B cell (primary cell): ENCODE measurements around the gene AP2B1. TPM values are rescaled to one million over a fixed set of nuclear protein-coding genes. Genes with fewer than 3 reads are reported as not detected.

Experiments
- ATAC-seq: fragments of 200-7000 bp; cut with Tn5 transposase; one replicate; pipeline ENCODE4 v1.10.0; 2021; ENCODE audit warnings: low read depth, mild to moderate bottlenecking, moderate number of reproducible peaks, moderate library complexity
- CTCF ChIA-PET: fragments of 350-600 bp; sonication (Branson Sonifier 250); formaldehyde crosslinking; loops from one replicate; lab custom pipeline; 2021; ENCODE audit warnings: antibody characterized with exemption, inconsistent platforms; lab: Charles Lee
- POLR2A ChIA-PET: fragments of 350-600 bp; sonication (Branson Sonifier 250); formaldehyde crosslinking; loops from one replicate; lab custom pipeline; 2021; ENCODE audit warnings: antibody characterized with exemption; lab: Charles Lee
- DNase-seq: peaks from one replicate; pipeline ENCODE4 v3.0.0; 2013
- H2AFZ ChIP-seq: 2 replicates; pipeline ENCODE4 v1.6.1; 2012; ENCODE audit warnings: mild to moderate bottlenecking, low read depth, low read length; ENCODE audit not compliant: insufficient read depth, poor library complexity, severe bottlenecking
- H3K27ac ChIP-seq, 2 donors: 1 replicate in 1 of 2; 2 replicates in 1 of 2; pipeline ENCODE4 v1.5.1; 2012 to 2013; ENCODE audit warnings: low read length in 2 of 2, mild to moderate bottlenecking in 2 of 2, moderate library complexity in 1 of 2
- H3K27me3 ChIP-seq, 4 experiments: fragments of 200-600 bp in 1 of 4; sonication (generic) in 1 of 4; replicated peaks in 1 of 4; 1 replicate in 2 of 4; 2 replicates in 2 of 4; pipeline versions ENCODE4 v1.6.1 to v1.7.0; 2013 to 2016; ENCODE audit warnings: low read length in 3 of 4, mild to moderate bottlenecking in 2 of 4, mixed read lengths in 1 of 4, moderate library complexity in 1 of 4; ENCODE audit not compliant: insufficient read depth in 4 of 4, control insufficient read depth in 3 of 4; ENCODE audit errors: control extremely low read depth in 1 of 4
- H3K36me3 ChIP-seq, 2 experiments: replicated peaks in 1 of 2; 1 replicate in 1 of 2; 2 replicates in 1 of 2; pipeline versions ENCODE4 v1.6.1 to v1.7.1; 2013; ENCODE audit warnings: low read length in 1 of 2; ENCODE audit not compliant: insufficient read depth in 2 of 2, control insufficient read depth in 1 of 2; ENCODE audit errors: control extremely low read depth in 1 of 2, extremely low read depth in 1 of 2
- H3K4me1 ChIP-seq, 2 donors: fragments of 200-600 bp in 1 of 2; sonication (generic) in 1 of 2; 1 replicate in 1 of 2; 2 replicates in 1 of 2; pipeline versions ENCODE4 v1.5.1 to v1.6.1; 2013 to 2017; ENCODE audit warnings: low read length in 2 of 2; ENCODE audit not compliant: control insufficient read depth in 2 of 2, insufficient read depth in 2 of 2
- H3K4me2 ChIP-seq: replicated peaks from 2 replicates; pipeline ENCODE3; 2012; ENCODE audit warnings: mild to moderate bottlenecking, low read depth, low read length; ENCODE audit not compliant: poor library complexity, severe bottlenecking
- H3K4me3 ChIP-seq, 5 experiments: fragments of 200-600 bp in 1 of 5; sonication (generic) in 1 of 5; 1 replicate in 3 of 5; 2 replicates in 2 of 5; pipeline versions ENCODE4 v1.5.1 to v1.7.0; 2011 to 2016; ENCODE audit warnings: low read length in 4 of 5, mild to moderate bottlenecking in 4 of 5, low read depth in 2 of 5, control low read depth in 1 of 5, moderate library complexity in 1 of 5; ENCODE audit not compliant: insufficient read depth in 1 of 5; ENCODE audit errors: control extremely low read depth in 1 of 5, extremely low read depth in 1 of 5
- H3K79me2 ChIP-seq: fragments of 200-600 bp; sonication (generic); one replicate; pipeline ENCODE4 v1.6.0; 2016; ENCODE audit warnings: low read length; ENCODE audit not compliant: control insufficient read depth, insufficient read depth
- H3K9ac ChIP-seq: fragments of 200-600 bp; sonication (generic); 2 replicates; pipeline ENCODE4 v1.6.1; 2017; ENCODE audit warnings: mild to moderate bottlenecking, low read length, moderate library complexity
- H3K9me3 ChIP-seq, 3 donors: one replicate each; pipeline versions ENCODE4 v1.6.1 to v1.7.1; 2013; ENCODE audit warnings: low read length in 2 of 3; ENCODE audit not compliant: control insufficient read depth in 2 of 3, insufficient read depth in 1 of 3; ENCODE audit errors: control extremely low read depth in 1 of 3
- H4K20me1 ChIP-seq: 2 replicates; pipeline ENCODE4 v1.6.0; 2012; ENCODE audit warnings: mild to moderate bottlenecking, low read length; ENCODE audit not compliant: insufficient read depth, control insufficient read depth, poor library complexity, severe bottlenecking
- H3K27ac Mint-ChIP-seq: one replicate; pipeline ENCODE4 v1.8.0; 2021; ENCODE audit warnings: mixed read lengths
- H3K27me3 Mint-ChIP-seq: one replicate; pipeline ENCODE4 v1.8.0; 2021; ENCODE audit warnings: mixed read lengths
- H3K4me1 Mint-ChIP-seq: one replicate; pipeline ENCODE4 v1.8.0; 2021; ENCODE audit warnings: mixed read lengths
- H3K4me3 Mint-ChIP-seq: one replicate; pipeline ENCODE4 v1.8.0; 2021; ENCODE audit warnings: mixed read lengths
- H3K9me3 Mint-ChIP-seq: one replicate; pipeline ENCODE4 v1.8.0; 2022; ENCODE audit warnings: mixed read lengths; ENCODE audit not compliant: insufficient read depth
- EZH2 ChIP-seq: IDR thresholded peaks from 2 replicates; pipeline ENCODE4 v1.6.1; 2012; ENCODE audit warnings: borderline replicate concordance, low read depth, mild to moderate bottlenecking, moderate library complexity, low read length; ENCODE audit not compliant: insufficient read depth, poor library complexity, severe bottlenecking
- WGBS: methylation state at CpG from one replicate; pipeline ENCODE4 v1.1.5; 2013; ENCODE audit warnings: missing lambda C conversion rate; ENCODE audit not compliant: insufficient coverage; 5-methylcytosine and 5-hydroxymethylcytosine counted together
- intact Hi-C: fragments of 100-400 bp; cut with micrococcal nuclease; formaldehyde crosslinking; loops from one replicate; pipeline ENCODE4 v1.10.0; 2022
- polyA plus RNA-seq: library from polyadenylated mRNA; depleted of rRNA; stranded (reverse); fragments of >200 nt; gene quantifications from 2 replicates; pipeline ENCODE4 v1.2.3, GENCODE V29; 2012
- total RNA-seq, 2 donors: library from RNA; stranded (reverse); fragments of 120-200 nt in 1 of 2; gene quantifications; 1 replicate in 1 of 2; 2 replicates in 1 of 2; pipeline versions ENCODE4 v1.2.3 to v1.2.4, GENCODE V29; 2013 to 2022
- TF ChIP-seq, protein P1 (sequence below): fragments of 200-600 bp; IDR thresholded peaks from one replicate; pipeline ENCODE4 v1.8.0; 2022; ENCODE audit warnings: antibody characterized with exemption, mild to moderate bottlenecking

The AP2B1 gene
- total and polyA plus RNA-seq, 2 donors (not counting 1 experiment from before 2014, with no cell fraction given), result 33.1 to 123 TPM

DNA sequence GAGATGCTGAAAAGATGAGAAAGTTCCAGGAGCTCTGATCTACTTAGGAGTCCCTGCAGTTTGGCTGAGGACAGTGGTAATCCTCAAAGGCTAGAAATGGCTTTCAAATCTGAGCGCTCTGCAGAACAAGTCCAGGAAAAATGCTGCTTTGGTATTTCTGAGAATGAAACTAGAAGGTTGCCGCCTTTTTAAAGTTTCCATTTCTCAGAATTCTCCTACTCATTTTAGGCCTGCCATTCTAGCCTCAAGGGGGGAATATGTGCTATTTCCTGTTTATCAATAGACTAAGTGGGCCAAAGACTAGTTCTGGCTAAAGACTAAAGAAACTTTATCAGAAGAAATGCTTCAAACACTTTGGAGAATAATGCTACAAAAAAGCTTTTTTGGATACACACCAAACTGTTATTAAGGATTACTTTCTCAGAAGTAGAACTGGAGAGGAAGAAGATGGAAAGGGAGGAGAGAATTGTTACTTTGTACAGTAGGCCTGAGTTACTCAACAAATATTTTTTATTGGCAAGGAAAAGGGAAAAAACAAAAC is 49.5 kb upstream of the AP2B1 start, which contains the start of gene SLFN12L:
Gene SLFN12L, minus strand, starts transcription at position 78 of the 541 bp plus-strand sequence. CDS start 15,314 bp downstream, outside the sequence.
- Mint-ChIP-seq H3K27ac (peak within 1 kb of the TSS; percentile 18), H3K4me1 (peaks cover 33% of the 10 kb centered on the region), H3K4me3 (no peak within 1 kb of the TSS), H3K27me3 (no peaks in the 10 kb centered on the region), H3K9me3 (no peaks in the 10 kb centered on the region)
- ChIA-PET CTCF (interaction anchor here (0.7 to 12.8 kb wide), 12 partner anchors 10 to 396 kb away, joined by 3 to 360 read pairs (median 4); partner anchors contain the start of genes NLE1 and SLFN5), POLR2A (interaction anchor here (0.5 kb wide), 1 partner anchor 1882 kb away, joined by 3 read pairs; no protein-coding TSS in a partner anchor)
- no peak for ATAC-seq
- peaks cover 7% of the 10 kb centered on the region for H3K79me2 ChIP-seq
- no peaks in the 10 kb centered on the region for H3K36me3 ChIP-seq
- TF ChIP-seq, protein P1, sequence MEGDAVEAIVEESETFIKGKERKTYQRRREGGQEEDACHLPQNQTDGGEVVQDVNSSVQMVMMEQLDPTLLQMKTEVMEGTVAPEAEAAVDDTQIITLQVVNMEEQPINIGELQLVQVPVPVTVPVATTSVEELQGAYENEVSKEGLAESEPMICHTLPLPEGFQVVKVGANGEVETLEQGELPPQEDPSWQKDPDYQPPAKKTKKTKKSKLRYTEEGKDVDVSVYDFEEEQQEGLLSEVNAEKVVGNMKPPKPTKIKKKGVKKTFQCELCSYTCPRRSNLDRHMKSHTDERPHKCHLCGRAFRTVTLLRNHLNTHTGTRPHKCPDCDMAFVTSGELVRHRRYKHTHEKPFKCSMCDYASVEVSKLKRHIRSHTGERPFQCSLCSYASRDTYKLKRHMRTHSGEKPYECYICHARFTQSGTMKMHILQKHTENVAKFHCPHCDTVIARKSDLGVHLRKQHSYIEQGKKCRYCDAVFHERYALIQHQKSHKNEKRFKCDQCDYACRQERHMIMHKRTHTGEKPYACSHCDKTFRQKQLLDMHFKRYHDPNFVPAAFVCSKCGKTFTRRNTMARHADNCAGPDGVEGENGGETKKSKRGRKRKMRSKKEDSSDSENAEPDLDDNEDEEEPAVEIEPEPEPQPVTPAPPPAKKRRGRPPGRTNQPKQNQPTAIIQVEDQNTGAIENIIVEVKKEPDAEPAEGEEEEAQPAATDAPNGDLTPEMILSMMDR, result no peak
- TF ChIP-seq EZH2, result no peak
- peak within 1 kb of the TSS in 1 of 5 experiments; percentile 6 for H3K4me3 ChIP-seq
- H3K27me3 ChIP-seq, result no peaks in the 10 kb centered on the region
- no peaks in the 10 kb centered on the region for H3K9me3 ChIP-seq
- peak within 1 kb of the TSS; percentile 67 for H2AFZ ChIP-seq
- intact Hi-C loops, result loop anchor here (2.0 to 10.0 kb wide), 3 partner anchors 51 to 1113 kb away; partner anchors contain the start of gene SLFN11
- H3K4me2 ChIP-seq, result peak within 1 kb of the TSS; percentile 16
- H4K20me1 ChIP-seq, result no peaks in the 10 kb centered on the region
- no CpG with 5 or more reads among the region's 2 CpGs for WGBS
- DNase-seq, result no peak
- peaks cover 16 to 25% of the 10 kb centered on the region in 2 donors for H3K4me1 ChIP-seq
- peak within 1 kb of the TSS; percentile 4 for H3K9ac ChIP-seq
- H3K27ac ChIP-seq, result peak within 1 kb of the TSS in 1 of 2 donors; percentile 9

- H3K4me3 Mint-ChIP-seq, result peak overlapping the region; percentile 71
- H3K27me3 ChIP-seq, result no peaks in the 10 kb centered on the region
- no peaks in the 10 kb centered on the region for H4K20me1 ChIP-seq
- H3K4me2 ChIP-seq, result peak overlapping the region; percentile 80
- H3K9me3 ChIP-seq, result no peaks in the 10 kb centered on the region
- no CpG with 5 or more reads among the region's 5 CpGs for WGBS
- TF ChIP-seq, protein P1, result peak; percentile 56
- no peak for TF ChIP-seq EZH2
- intact Hi-C loops, result loop anchor here (1.0 to 10.0 kb wide), 8 partner anchors 39 to 1115 kb away; partner anchors contain the start of genes PEX12 and SLFN11
- no peaks in the 10 kb centered on the region for H3K9me3 Mint-ChIP-seq
- ChIA-PET CTCF (interaction anchor here (0.5 to 12.8 kb wide), 32 partner anchors 8 to 588 kb away, joined by 3 to 360 read pairs (median 3); partner anchors contain the start of genes AP2B1, NLE1, PEX12 and RAD51D), POLR2A (interaction anchor here (0.7 kb wide), 2 partner anchors 227 to 338 kb away, joined by 3 read pairs; no protein-coding TSS in a partner anchor)
- H3K79me2 ChIP-seq, result peaks cover 7% of the 10 kb centered on the region
- H3K27ac Mint-ChIP-seq, result peak overlapping the region; percentile 79
- H3K4me1 ChIP-seq, result peaks cover 24 to 33% of the 10 kb centered on the region in 2 donors
- peak overlapping the region in 1 of 2 donors; percentile 11 for H3K27ac ChIP-seq
- H3K4me3 ChIP-seq, result peak overlapping the region in 2 of 5 experiments; percentile 12 to 23
- no peaks in the 10 kb centered on the region for H3K36me3 ChIP-seq
- peak overlapping the region; percentile 6 for H3K9ac ChIP-seq
- peak overlapping the region; percentile 70 for H2AFZ ChIP-seq
- H3K4me1 Mint-ChIP-seq, result peaks cover 39% of the 10 kb centered on the region
- DNase-seq (no peak), ATAC-seq (no peak)
- no peaks in the 10 kb centered on the region for H3K27me3 Mint-ChIP-seq
These were observed 47.5 kb upstream of the AP2B1 start for GRCh38 chr17:35539659-35540026.
